ENCODE measurements around the gene RHCG. TPM values are rescaled to one million over a fixed set of nuclear protein-coding genes. Genes with fewer than 3 reads are reported as not detected.

Gene RHCG
- total RNA-seq, 4 donors from 2014 or later = 2,342 to 7,076 (median 3,336) TPM

DNA sequence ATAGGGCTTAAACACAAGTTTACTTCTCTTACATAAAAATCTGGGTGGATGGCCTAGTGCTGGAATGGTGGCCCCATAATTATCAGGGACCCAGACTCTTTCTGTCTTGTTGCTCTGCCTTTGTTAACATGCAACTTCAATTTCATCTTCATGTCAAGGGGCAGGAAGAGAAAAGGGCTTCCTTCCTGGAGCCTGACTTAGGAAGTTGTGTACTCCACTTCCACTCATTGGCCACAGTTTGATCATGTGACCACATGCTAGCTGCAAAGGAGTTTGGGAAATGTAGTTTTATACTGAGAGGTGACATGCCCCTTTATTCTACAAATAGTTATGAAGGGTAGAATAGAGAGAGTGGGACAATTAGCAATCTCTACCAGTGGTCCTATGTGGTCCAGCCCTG, 39.3 kb downstream of the RHCG start:
- no peak for DNase-seq
- no peak for TF ChIP-seq POLR2A (IDR thresholded peaks at IDR 0.05)
- TF ChIP-seq, protein P1, sequence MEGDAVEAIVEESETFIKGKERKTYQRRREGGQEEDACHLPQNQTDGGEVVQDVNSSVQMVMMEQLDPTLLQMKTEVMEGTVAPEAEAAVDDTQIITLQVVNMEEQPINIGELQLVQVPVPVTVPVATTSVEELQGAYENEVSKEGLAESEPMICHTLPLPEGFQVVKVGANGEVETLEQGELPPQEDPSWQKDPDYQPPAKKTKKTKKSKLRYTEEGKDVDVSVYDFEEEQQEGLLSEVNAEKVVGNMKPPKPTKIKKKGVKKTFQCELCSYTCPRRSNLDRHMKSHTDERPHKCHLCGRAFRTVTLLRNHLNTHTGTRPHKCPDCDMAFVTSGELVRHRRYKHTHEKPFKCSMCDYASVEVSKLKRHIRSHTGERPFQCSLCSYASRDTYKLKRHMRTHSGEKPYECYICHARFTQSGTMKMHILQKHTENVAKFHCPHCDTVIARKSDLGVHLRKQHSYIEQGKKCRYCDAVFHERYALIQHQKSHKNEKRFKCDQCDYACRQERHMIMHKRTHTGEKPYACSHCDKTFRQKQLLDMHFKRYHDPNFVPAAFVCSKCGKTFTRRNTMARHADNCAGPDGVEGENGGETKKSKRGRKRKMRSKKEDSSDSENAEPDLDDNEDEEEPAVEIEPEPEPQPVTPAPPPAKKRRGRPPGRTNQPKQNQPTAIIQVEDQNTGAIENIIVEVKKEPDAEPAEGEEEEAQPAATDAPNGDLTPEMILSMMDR (IDR thresholded peaks at IDR 0.05) = no peak
- no peak overlapping the region for H3K4me3 ChIP-seq
- intact Hi-C loops (cut with DNase I) = no loop called here
- H3K27me3 ChIP-seq = peaks cover 0 to 39% (median 0%) of the 10 kb centered on the region in 4 donors
- H3K9me3 ChIP-seq = peaks cover 0 to 7% (median 0%) of the 10 kb centered on the region in 3 donors
- no peak overlapping the region for H3K27ac ChIP-seq
- H3K36me3 ChIP-seq = no peaks in the 10 kb centered on the region
- no peaks in the 10 kb centered on the region for H3K4me1 ChIP-seq

DNA sequence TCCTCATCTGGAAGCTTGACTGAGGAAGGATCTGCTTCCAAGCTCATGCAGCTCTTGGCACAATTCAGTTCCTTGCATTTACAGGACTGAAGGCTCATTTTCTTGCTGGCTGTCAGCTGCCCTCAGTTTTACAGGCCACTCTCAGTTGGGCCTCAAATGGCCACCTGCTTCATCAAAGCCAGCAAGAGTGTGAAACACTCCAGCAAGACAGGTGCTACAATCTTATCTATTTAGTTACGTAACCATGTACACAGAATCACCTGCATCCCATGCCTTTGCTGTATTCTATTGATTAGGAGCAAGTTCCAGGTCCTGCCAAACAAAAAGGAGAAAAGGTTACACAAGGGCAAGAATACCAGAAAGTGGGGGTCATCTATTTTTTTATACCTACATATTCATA, 40.8 kb downstream of the RHCG start:
- WGBS, 2 donors = 100% methylated on average over 1 of the region's 1 CpG
- Histone ChIP-seq H3K36me3 (no peaks in the 10 kb centered on the region), H3K9me3 (peaks cover 0 to 7% (median 0%) of the 10 kb centered on the region in 3 donors), H3K4me1 (no peaks in the 10 kb centered on the region), H3K4me3 (no peak overlapping the region), H3K27ac (no peak overlapping the region), H3K27me3 (peaks cover 0 to 40% (median 0%) of the 10 kb centered on the region in 4 donors)
- intact Hi-C loops (cut with DNase I) = no loop called here
- no peak for TF ChIP-seq POLR2A (IDR thresholded peaks at IDR 0.05)
- TF ChIP-seq, protein P1 (IDR thresholded peaks at IDR 0.05) = no peak
- no peak for DNase-seq

DNA sequence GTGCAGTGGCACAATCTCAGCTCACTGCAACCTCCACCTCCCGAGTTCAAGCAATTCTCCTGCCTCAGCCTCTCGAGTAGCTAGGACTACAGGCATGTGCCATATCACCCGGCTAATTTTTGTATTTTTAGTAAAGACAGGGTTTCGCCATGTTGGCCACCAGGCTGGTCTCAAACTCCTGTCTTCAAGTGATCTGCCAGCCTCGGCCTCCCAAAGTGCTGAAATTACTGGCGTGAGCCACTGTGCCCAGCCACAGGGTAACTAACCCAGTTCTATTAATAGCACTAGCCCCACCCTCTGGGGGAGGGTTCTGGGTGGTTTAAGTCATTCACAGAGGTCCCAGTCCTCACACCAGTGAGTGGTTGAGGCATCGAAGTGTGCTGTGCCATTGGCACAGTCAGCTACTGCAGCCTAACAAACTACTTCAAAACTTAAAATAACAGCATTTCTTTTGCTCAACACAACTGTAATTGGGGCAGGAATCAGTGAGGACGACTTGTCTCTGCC, 44.0 kb downstream of the RHCG start:
- H3K9me3 ChIP-seq = peaks cover 0 to 6% (median 0%) of the 10 kb centered on the region in 3 donors
- DNase-seq = no peak
- 67 to 70% methylated on average over 4 to 8 of the region's 8 CpGs for WGBS, 2 donors
- intact Hi-C loops (cut with DNase I) = no loop called here
- no peak for TF ChIP-seq POLR2A (IDR thresholded peaks at IDR 0.05)
- TF ChIP-seq, protein P1 (IDR thresholded peaks at IDR 0.05) = no peak
- H3K4me3 ChIP-seq = no peak overlapping the region
- H3K27me3 ChIP-seq = peaks cover 0 to 56% (median 0%) of the 10 kb centered on the region in 4 donors
- no peaks in the 10 kb centered on the region for H3K36me3 ChIP-seq
- peaks cover 0 to 4% (median 0%) of the 10 kb centered on the region in 3 donors for H3K4me1 ChIP-seq
- H3K27ac ChIP-seq = no peak overlapping the region

DNA sequence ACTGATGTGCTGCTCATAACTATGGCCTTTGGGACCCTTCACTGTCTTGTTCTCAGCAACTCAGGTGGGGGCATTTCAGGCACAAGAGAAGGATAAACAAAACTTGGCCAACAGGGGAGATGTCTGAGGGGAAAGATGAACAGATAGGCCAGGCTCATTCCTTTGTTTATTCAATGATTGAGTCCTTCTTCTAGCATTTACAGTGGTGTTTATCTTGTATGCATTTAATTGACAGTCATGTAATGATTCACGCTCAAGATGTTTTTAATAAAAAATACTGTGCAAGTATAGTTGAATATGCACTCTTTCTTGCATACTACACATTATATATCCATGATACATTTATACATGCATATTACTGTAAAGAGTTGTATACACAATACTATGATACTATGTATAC, 44.5 kb downstream of the RHCG start:
- DNase-seq = no peak
- peaks cover 0 to 59% (median 0%) of the 10 kb centered on the region in 4 donors for H3K27me3 ChIP-seq
- peaks cover 0 to under 1% (median 0%) of the 10 kb centered on the region in 3 donors for H3K9me3 ChIP-seq

More for the DNA sequence above, 44.5 kb downstream of the RHCG start:
- no peak overlapping the region for H3K4me3 ChIP-seq
- H3K27ac ChIP-seq = no peak overlapping the region
- TF ChIP-seq, protein P1 (IDR thresholded peaks at IDR 0.05) = no peak
- TF ChIP-seq POLR2A (IDR thresholded peaks at IDR 0.05) = no peak
- H3K36me3 ChIP-seq = no peaks in the 10 kb centered on the region
- WGBS, 2 donors = 55 to 60% methylated on average over 1 of the region's 1 CpG
- intact Hi-C loops (cut with DNase I) = no loop called here
- H3K4me1 ChIP-seq = peaks cover 0 to 4% (median 0%) of the 10 kb centered on the region in 3 donors

Measured in esophagus squamous epithelium (tissue), 5 donors.